Measurements from ENCODE around the gene RNF180.
"Not testable (repeated sequence)": the region's sequence is repeated elsewhere in the genome, so short reads cannot be mapped to it uniquely, and the experiment has no call there.

RNF180 gene

DNA sequence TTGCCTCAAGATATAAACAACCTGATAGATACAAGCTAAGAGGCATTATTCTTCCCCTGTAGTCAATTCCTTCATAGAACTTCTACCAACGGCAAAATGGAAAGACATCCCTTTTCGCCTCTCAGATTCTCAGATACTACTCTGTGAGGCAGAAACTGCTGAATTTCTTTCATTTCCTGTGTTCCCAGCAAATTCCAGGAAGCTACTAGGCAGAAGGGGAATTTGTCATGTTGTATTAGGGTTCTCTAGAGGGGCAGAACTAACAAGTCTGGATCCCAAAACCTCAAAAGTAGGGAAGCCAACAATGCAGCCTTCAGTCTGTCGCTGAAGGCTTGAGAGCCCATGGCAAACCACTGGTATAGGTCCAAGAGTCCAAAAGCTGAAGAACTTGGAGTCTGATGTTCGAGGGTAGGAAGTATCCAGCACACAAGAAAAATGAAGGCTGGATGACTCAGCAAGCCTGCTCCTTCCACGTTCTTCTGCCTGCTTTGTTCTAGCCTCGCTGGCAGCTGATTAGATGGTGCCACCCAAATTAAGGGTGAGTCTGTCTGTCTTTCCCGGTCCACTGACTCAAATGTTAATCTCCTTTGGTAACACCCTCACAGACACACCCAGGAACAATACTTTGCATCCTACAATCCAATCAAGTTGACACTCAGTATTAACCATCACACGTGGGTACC is 15.2 kb downstream of the RNF180 start:
- DNase-seq (ENCODE audit: low read depth in 2 of 2) = no peak

DNA sequence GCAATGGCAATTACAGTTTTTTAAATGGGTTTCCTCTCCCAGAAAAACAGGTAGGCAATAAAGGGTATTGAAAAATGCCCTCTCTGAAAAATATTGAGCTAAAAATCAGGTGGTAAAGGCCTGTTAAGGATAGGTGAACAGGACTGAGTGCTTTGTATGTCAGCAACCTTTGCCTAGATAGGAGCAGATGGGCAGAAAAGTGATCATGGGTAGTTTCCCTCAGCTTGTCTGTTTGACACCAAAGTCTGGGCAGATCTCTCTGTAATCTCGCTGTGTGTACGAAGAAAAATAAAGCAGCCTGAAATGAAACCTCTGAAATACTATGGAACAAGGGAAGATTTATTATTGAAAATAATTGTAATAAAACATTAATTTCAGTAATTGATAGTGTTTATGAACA is 15.8 kb downstream of the RNF180 start:
- no peak for DNase-seq (ENCODE audit: low read depth in 2 of 2)

DNA sequence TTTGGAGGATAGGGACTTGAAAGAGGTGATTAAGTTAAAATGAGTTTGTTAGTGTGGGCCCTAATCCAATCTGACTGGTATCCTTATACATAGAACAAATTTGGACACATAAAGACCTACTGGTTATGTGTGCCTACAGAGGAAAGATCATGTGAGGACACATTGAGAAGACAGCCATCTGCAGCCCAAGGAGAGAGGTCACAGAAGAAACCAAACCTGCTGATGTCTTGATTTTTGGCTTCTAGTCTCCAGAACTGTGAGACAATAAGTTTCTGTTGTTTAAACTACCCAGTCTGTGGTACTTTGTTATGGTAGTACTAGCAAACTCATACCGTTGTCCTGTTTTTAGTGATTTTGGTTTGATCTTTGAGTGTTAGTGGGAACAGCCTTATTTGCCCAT is 18.3 kb downstream of the RNF180 start:
- DNase-seq (ENCODE audit: low read depth in 2 of 2) = no peak

DNA sequence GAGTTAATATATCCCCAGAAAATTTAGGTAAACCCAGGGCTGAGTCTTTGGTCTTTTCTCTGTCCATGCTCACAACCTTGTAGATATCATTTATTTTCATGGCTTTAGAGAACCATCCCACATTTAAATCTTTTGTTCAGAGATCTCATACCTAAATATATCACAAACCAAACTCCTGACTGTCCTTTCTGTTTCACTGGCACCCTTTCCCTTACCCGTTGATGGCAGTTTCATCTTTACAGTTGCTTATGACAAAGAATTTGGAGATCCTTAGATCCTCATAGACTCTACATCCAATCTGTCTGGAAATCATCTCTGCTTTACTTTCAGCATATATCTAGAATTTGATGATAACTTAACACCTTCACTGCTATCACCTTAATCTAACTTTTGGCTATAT is 19.2 kb downstream of the RNF180 start:
- no peak for DNase-seq (ENCODE audit: low read depth in 2 of 2)

DNA sequence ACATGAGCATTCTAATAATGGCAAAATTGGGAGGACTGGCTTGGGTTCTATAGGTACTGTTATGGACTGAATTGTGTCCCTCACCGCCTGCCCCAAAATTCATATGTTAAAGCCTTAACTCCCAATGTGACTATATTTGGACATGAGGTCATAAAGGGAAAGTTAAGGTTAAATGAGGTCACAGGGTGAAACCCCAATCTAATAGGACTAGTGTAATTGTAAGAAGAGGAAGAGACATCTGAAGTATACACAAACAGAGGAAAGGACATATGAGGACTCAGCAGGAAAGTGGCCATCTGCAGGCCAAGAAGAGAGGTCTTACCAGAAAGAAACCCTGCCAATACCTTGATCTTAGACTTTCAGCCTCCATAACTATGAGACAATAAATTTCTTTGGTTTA is 23.1 kb downstream of the RNF180 start:
- no peak for DNase-seq (ENCODE audit: low read depth in 2 of 2)

DNA sequence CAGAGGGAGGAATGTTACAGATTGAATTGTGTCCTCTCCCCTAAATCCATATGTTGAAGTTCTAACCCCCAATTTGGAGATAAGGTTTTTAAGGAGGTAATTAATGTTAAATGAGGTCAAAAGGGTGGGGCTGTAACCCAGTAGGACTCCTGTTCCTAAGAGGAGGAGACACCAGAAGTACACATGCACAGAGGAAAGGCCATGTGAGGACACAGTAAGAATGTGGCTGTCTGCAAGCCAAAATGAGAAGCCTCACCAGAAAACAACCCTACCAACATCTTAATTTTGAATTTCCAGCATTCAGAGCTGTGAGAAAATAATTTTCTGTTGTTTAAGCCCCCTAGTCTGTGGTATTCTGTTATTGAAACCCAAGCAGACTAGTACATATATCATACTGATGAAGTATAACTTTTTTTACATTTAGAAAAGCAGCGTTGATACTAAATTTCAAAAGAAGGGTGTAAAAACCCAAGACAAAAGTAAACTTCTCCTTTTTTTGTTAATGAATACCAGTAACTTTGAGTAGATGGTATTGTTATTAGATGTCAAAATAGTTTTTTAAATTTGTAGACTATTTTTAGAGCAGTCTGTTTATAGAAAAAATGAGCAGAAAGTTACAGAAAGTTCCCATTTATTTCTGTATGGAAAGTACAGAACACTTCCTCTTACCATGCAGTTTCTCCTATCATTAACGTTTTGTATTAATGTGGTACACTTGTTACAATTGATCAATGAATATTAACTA is 25.1 kb downstream of the RNF180 start:
- DNase-seq (ENCODE audit: low read depth in 2 of 2) = no peak

DNA sequence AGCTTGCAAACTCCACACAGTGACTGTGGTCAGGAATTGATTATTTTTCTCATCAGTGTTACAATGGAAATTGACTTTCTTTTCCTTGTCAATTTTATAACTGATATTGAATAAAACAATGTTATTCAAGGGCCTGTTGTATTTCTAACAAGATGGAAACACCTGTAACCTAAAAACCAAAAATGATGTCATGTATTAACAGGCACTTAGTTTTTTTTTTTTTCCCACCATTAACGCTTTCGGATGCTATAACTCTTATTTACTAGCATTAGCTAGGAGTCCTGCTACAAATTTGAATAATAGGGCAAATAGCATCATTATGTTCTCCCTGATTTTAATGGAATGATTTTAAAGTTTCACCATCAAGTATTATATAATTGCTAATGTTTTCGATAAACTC is 30.3 kb downstream of the RNF180 start:
- DNase-seq (ENCODE audit: low read depth in 2 of 2) = no peak

DNA sequence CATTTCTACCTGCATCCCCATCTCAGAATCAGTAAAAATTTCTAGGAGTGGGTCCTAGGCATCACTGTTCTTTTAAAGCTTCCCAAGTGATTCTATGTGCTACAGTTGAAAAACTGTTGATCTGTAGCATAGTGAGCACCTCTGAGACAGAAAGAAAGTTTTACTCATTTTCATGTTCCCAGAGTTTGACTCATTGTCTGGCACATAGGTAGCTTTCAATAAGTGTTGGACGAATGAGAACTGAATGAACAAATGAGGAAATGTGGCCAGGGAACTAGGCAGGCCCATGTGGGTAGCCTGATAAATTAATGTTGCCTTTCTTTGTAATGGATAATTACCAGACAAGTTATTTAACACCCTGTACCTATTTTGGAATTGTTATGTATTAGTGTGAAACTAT is 33.8 kb downstream of the RNF180 start:
- no peak for DNase-seq (ENCODE audit: low read depth in 2 of 2)

DNA sequence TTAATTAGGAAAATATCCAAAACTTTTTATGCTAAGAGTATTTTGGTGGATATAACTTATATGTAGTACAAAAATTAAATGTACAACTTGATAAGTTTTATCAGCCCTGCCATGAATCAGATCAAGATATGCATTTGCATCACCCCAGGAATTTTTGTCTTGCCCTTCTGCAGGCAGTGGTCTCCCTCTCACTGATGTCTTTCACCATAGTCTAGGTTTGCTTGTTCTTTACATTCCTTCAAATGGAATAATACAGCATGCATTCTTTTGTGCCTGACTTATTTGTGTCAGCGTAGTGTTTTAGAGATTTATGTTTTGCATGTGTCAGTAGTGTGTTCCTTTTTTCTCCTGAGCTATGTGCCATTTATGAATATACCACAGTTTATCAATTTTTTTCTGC is 36.4 kb downstream of the RNF180 start:
- DNase-seq (ENCODE audit: low read depth in 2 of 2) = no peak

DNA sequence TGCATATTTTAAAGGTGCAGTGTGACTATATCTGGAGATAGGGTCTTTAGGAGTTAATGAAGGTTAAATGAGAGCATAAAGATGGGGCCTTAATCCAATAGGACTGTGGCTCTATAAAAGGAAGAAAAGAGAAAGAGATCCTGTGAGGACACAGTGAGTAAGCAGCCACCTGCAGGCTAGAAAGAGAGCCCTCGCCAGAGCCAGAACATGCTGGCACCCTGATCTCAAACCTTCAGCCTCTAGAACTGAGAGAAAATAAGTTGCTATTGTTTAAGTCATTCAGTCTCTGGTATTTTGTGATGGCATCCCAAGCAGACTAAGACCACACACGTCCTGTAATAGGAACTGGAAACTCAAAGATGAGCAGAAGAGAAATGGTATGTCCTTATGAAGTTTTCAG is 41.0 kb downstream of the RNF180 start:
- no peak for DNase-seq (ENCODE audit: low read depth in 2 of 2)

DNA sequence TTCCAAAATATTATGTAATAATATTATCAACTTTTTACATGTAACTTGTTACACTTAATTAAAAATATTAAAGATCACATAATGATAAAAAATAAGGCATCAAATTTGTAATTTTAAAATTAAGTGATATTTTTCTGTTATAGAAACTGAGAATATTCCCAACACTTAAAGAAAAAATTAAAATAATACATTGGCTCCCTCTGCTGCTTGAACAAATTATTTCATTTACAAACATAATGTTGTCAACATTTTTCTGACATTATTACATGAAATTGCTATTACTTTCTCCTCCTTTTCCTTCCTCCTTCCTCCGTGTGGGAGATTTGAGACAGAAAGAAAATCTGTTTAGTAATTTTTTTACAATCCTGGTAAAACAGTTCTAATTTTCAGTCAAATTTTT is 42.3 kb downstream of the RNF180 start:
- DNase-seq (ENCODE audit: low read depth in 2 of 2) = no peak

DNA sequence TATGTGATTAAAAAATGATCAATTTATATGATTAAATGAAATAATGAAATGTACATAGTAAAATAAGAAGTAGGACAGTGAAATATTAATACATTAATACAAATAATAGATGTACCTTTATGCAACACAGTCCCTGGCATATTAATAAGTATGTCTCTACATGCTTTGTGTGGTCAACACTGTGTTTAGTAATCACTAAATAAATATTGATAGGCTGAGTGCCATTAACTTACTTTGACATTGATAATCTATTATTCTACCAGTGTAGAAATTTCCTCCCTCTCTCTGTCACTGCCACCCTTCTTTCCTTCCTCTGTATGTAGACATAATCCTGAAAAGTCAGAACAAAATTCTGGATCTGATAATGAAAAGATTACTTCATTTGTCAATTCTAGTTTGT is 43.7 kb downstream of the RNF180 start:
- no peak for DNase-seq (ENCODE audit: low read depth in 2 of 2)

DNA sequence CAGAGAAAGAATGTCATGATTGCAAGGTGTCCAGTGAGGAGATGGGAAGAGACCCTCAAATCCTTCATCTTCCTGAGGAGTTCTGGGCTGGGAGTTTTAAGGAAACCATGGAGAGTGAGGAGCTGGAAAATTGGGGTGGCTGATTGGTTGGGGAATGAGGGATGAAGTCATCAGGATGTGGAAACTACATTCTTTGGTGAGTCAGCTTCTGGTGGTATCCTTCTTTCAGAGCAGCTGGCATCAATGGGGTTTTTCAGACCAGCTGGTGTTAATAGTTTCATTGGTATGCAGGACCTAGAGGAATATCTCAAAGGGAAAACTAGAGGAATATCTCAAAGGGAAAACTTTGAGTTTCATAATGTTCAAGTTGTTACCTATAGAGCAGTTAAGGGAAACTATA is 45.2 kb downstream of the RNF180 start:
- DNase-seq (ENCODE audit: low read depth in 2 of 2) = no peak

DNA sequence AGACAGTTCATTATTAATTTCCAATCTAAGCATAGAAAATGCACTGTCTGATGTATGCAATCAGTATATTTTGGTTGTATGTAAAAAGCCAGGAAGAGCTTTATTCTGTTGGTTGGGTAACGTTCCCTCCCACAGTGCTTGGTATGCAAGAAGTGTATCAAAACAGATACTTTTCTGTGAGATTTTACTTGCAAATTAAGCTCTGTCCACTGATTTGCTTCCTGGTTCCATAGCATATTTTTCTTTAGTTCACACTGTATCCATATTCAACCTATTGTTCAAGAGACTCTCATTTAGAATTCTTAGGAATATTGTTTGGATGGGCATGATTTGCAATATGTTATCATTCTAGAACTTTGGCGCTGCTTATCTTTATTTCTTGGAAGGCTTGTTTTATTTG is 47.4 kb downstream of the RNF180 start:
- no peak for DNase-seq (ENCODE audit: low read depth in 2 of 2)

DNA sequence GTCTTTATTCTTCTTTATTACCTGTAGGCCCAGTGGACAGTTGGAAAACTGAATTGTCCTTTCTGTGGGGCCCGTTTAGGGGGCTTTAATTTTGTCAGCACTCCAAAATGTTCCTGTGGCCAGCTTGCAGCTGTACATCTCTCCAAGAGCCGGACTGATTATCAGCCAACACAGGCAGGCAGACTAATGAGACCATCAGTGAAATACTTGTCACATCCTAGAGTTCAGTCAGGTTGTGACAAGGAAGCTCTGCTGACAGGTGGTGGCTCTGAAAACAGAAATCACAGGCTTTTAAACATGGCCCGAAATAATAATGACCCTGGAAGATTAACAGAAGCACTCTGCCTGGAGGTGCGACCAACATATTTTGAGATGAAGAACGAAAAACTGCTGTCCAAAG is 47.9 kb downstream of the RNF180 start:
- DNase-seq (ENCODE audit: low read depth in 2 of 2) = no peak

DNA sequence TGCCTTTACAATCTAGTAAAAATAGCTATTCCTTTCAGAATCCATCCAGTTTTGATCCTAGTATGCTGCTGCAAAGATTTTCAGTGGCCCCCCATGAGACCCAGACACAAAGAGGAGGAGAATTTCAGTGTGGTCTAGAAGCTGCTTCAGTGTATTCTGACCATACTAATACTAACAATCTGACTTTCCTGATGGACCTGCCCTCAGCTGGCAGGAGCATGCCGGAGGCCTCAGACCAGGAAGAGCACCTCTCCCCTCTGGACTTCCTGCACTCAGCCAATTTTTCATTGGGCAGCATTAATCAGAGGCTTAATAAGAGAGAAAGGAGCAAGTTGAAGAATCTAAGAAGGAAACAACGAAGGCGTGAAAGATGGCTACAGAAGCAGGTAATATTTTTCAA is 48.5 kb downstream of the RNF180 start:
- DNase-seq (ENCODE audit: low read depth in 2 of 2) = no peak

DNA sequence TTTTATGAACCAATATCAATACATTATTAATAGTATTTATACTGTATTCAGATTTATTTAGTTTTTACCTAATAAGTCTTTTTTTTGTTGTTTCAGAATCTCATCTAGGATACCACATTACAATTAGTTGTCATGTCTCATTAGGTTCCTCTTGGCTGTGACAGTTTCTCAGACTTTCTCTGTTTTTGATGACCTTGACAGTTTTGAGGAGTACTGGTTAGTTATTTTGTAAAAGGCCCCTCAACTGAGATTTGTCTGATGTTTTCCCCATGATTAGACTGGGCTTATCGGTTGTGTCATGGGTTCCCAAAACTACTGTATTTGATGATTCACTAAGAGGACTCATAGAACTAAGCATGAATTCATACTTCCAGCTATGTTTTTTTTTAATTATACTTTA is 56.3 kb downstream of the RNF180 start:
- DNase-seq (ENCODE audit: low read depth in 2 of 2) = no peak

DNA sequence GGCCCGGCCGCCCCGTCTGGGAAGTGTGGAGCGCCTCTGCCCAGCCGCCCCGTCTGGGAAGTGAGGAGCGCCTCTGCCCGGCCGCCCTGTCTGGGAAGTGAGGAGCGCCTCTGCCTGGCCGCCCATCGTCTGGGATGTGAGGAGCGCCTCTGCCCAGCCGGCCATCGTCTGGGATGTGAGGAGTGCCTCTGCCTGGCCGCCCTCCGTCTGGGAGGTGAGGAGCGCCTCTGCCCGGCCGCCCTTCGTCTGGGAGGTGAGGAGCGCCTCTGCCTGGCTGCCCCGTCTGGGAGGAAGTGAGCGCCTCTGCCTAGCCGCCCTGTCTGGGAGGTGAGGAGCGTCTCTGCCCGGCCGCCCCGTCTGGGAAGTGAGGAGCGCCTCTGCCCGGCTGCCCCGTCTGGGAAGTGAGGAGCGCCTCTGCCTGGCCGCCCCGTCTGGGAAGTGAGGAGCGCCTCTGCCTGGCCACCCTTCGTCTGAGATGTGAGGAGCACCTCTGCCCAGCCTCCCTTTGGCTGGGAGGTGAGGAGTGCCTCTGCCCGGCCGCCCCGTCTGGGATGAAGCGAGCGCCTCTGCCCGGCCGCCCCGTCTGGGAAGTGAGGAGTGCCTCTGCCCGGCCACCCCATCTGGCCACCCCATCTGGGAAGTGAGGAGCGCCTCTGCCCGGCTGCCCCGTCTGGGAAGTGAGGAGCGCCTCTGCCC is 59.8 kb downstream of the RNF180 start:
- not testable (repeated sequence) for DNase-seq (ENCODE audit: low read depth in 2 of 2)

DNA sequence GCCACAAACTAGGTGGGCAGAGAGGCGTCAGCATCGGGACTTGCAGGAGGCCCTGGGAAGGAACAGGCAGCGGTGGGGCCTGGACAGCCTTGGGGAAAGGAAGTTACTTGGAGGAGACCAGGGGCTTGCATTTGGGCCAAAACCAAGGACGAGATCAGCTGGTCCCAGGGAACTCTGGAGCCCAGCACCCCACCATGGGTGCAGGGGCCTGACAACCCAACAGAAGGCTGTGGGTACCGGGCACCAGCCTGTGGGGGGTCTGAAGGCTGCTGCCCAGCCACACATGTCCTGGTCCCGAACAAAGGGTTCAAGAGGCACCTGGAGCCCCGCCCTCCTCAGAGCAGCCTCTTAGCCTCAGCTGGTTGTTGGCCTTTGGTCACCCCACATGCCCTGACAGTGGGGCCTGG is 61.5 kb downstream of the RNF180 start:
- not testable (repeated sequence) for DNase-seq (ENCODE audit: low read depth in 2 of 2)

DNA sequence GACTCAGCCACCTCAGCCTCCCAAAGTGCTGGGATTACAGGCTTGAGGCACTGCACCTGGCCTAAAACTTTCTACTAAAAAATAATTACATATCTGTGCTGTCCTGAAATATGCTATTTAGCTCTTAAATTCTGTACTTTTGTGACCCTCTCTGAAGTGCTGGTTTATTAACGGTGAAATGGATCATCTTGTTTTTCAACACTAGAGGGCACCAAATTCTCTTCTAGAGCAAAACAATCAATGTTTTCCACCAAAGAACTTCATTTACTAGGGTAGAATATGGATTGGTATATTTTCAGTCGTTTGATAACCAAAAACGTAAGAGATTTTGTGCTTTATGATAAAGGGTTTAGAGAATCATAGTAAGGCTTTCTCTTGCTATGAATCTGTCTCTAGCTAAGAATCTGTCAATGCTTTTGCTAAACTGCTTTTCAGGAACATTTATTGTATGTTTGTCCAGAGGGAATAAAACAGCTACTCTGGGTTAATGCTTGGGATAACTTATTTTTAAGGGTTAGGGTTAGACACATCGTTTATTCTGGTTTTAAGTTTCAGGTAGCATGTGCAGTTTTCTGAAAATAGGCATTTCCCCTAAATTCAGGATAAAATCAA is 63.6 kb downstream of the RNF180 start:
- no peak for DNase-seq (ENCODE audit: low read depth in 2 of 2)

DNA sequence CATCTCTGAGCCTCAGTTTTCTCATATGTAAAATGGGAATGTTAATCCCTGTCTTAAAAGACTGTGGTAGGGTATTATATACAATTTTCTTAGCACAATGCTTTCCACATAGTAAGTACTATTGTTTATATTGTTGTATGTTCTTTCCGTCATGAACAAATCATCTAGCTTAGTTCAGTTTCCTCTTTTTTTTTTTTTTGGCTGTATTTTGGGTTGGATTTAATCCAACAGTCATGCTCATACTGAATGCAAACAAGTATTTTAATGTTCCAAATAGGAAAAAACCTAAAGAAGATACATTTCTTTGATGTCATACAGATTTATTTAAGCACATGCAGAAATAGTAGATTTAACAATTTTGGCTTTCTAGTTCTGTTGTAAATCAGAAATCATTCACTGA is 95.1 kb downstream of the RNF180 start:
- no peak for DNase-seq (ENCODE audit: low read depth in 2 of 2)

DNA sequence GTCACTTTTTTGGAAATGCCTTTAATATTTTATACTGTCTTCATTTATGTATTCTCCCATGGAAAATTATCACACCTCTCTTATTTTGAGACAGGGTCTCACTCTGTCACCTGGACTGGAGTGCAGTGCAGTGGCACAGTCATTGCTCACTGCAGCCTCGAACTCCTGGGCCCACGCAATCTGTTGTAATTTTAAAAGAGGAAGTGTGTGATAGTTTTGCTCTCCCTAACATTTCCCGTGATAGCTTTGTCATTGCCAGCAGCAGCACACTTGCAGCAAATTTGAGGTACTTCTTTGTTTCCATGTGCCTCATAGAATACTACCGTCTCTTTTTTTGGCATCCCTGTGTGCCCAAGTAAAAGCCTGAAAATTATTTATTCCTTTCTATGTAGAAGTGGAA is 103.5 kb downstream of the RNF180 start:
- DNase-seq (ENCODE audit: low read depth in 2 of 2) = no peak

DNA sequence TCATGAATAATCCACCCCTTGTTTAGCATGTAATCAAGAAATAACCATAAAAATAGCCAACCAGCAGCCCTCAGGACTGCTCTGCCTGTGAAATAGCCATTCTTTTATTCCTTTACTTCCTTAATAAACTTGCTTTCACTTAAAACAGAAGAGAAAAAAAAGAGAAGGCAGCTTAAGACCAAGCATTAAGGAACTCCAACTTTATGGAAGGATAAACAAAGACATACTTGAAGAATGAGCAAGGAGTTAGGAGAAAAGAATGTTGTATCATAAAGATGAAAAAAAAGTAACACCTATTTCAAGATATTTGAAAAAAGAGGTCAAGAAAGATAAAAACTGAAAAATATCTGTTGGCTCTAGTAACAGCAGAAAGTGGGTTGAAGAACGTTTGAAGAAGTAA is 107.6 kb downstream of the RNF180 start:
- DNase-seq (ENCODE audit: low read depth in 2 of 2) = no peak
